Tibial nerve (tissue), 3 donors: ENCODE measurements around the gene MAMDC4.

Experiments
- CTCF ChIP-seq, 5 experiments: fragments of 200-600 bp in 3 of 5; fragments of 450-650 bp in 2 of 5; sonication (generic) in 3 of 5; IDR thresholded peaks; one replicate each; pipeline ENCODE4 v1.5.1; 2016 to 2019; ENCODE audit warnings: antibody characterized with exemption in 5 of 5, mild to moderate bottlenecking in 3 of 5, moderate library complexity in 2 of 5
- POLR2A ChIP-seq, 2 donors: fragments of 450-650 bp; IDR thresholded peaks; one replicate each; pipeline ENCODE4 v1.6.1; 2017; ENCODE audit warnings: antibody characterized with exemption in 2 of 2, mild to moderate bottlenecking in 2 of 2, moderate library complexity in 2 of 2

GRCh38 chr9:136858844-136859757, 7.0 kb downstream of the MAMDC4 start:
- TF ChIP-seq POLR2A (IDR thresholded peaks at IDR 0.05) (no peak), CTCF (IDR thresholded peaks at IDR 0.05) (no peak)
